Right ventricle myocardium superior (tissue), 1 donor: ENCODE results near the gene CD163. TPM values are rescaled to one million over a fixed set of nuclear protein-coding genes. Genes with fewer than 3 reads are reported as not detected.
A peak's percentile ranks its signal among the peaks of the same experiment; 100 is the strongest.
"Not testable (repeated sequence)": the region's sequence is repeated elsewhere in the genome, so short reads cannot be mapped to it uniquely, and the experiment has no call there.

ENCODE experiments used
- ATAC-seq: fragments of 200-7000 bp; cut with Tn5 transposase; one replicate; pipeline ENCODE4 v1.9.1; 2020; ENCODE audit warnings: mild to moderate bottlenecking; ENCODE audit not compliant: poor library complexity
- DNase-seq: peaks from one replicate; pipeline ENCODE4 v3.0.0-alpha.2; 2020
- intact Hi-C: fragments of 100-400 bp; cut with DNase I; formaldehyde crosslinking; loops from one replicate; pipeline ENCODE4 v1.11.2; 2022
- total RNA-seq: library from RNA; stranded (reverse); fragmentation: NEBNext Ultra II Directional; extraction: Animal tissue kit (Norgen Biotek cat#: 25700); gene quantifications from one replicate; pipeline ENCODE4 v1.2.1, GENCODE V29; 2021
- donor health status: DM: no; HTN: yes; CAD: no; lungs with severe emphysema.

Gene CD163
- total RNA-seq, 1 donor from 2014 or later: 72.0 TPM

DNA sequence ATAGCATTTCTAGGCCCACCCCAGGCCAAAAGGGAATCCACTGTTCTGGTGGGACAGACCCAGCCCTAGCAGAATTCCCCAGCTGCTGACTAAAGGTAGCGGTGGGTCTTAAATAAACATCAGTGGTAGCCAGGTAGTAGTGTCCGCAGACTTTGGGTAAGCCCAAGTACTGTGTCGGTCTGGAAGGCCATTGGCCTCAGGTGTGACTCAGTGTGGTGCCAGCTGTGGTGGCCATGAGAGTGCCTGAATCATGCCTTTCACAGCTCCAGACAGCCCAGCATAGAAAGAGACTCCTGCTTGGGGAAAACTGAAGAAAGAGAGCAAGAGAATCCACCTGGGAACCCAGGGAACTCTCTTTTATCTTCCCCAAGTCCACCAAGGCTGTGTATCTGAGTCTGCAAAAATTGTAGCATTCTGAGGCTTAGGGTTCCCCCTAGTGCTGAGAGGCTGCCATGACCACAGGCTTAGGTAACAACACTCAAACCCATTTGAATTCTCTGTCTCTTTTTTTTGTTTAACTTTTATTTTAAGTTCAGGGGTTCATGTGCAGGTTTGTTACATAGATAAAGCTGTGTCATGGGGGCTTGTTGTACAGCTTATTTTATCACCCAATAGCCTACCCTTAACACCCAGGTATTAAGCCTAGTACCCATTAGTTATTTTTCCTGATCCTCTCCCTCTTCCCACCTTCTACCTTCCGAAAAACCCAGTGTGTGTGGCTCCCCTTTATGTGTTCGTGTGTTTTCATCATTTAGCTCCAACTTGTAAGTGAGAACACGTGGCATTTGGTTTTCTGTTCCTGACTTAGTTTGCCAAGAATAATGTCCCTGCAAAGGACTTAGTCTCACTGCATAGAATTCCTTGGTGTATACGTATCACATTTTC, 43.0 kb downstream of the CD163 start:
- peak; percentile 80 for ATAC-seq
- DNase-seq: peak; percentile 51
- intact Hi-C loops: loop anchor here (5.0 kb wide), 1 partner anchor 238 kb away; no protein-coding TSS in a partner anchor

GRCh38 chr12:7459973-7460372, 43.6 kb downstream of the CD163 start:
- ATAC-seq (no peak), DNase-seq (no peak)
- intact Hi-C loops: loop anchor here (5.0 kb wide), 1 partner anchor 238 kb away; no protein-coding TSS in a partner anchor

DNA sequence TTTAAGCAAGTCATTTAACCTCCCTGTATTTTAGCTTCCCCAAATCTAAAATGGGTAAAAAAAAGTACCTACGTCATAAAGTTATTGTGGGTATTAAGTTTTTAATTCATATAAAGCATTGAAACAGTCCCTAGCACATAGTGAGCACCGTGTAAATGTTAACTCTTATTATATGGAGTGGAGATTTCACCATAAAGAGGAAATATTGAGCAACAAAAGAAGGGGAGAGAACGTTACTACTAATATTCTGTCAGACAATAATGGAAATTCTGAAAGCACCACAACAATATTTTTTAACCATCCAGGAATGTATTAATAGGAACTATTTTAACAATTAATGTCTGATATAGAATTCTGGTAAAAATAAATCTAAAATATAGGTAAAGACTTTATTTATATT, 51.8 kb downstream of the CD163 start:
- intact Hi-C loops: no loop called here
- no peak for ATAC-seq
- no peak for DNase-seq

- no peak for DNase-seq
- intact Hi-C loops: no loop called here
- no peak for ATAC-seq
Observed at GRCh38 chr12:7450667-7451066, 52.9 kb downstream of the CD163 start.

GRCh38 chr12:7448099-7448498, 55.5 kb downstream of the CD163 start:
- ATAC-seq: no peak
- no peak for DNase-seq
- intact Hi-C loops: no loop called here

DNA sequence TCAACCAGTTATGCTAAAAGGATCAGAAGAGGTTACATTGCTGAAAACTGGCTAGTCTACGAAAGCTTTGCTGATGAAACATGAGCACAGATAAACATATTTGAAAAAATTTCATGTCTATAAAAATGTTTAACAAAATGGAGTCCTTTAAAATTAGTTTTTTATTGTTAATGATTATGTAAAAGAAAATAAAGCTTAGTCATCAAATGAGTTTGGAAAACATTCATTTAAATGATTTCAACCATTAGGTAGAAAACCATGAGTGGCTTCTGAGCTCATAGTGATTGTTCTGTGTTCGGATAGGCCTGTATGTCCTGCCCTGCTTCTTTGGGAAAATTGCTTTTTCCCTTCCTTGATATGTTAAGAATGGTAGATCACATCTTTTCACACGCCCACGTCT, 59.0 kb downstream of the CD163 start:
- ATAC-seq (no peak), DNase-seq (no peak)
- intact Hi-C loops: no loop called here

- DNase-seq (no peak), ATAC-seq (peak; percentile 38)
- intact Hi-C loops: no loop called here
Observed at GRCh38 chr12:7444076-7444475, 59.5 kb downstream of the CD163 start, which contains the start of gene CD163L1. CD163L1 (minus strand) TSS chr12:7444153; CDS start chr12:7444127, 26 bp downstream.

DNA sequence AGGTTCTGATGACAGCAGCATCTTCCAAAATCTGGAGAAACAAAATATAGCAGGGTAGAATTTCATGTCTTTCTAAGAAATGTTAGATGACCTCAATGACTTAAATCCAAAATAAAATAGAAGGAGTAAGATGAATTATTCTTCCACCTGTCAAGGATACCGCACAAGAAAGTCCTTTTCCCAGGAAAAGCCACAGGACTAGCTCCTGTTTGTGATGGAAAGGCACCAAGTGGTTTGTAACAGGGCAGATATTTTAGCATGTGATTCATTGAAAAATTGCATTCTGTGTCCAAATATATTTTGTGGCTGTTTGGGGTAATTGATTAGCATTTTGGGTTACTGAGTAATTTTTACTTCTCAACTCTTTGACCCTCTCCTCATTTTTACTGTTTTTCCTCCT, 62.4 kb downstream of the CD163 start:
- intact Hi-C loops: no loop called here
- DNase-seq (no peak), ATAC-seq (no peak)

GRCh38 chr12:7439579-7440505, 63.7 kb downstream of the CD163 start:
- peak; percentile 45 for ATAC-seq
- intact Hi-C loops: no loop called here
- DNase-seq: peak; percentile 49

- DNase-seq, intact Hi-C loops, ATAC-seq: not testable (repeated sequence)
Observed at GRCh38 chr12:7438291-7438995, 65.1 kb downstream of the CD163 start.

DNA sequence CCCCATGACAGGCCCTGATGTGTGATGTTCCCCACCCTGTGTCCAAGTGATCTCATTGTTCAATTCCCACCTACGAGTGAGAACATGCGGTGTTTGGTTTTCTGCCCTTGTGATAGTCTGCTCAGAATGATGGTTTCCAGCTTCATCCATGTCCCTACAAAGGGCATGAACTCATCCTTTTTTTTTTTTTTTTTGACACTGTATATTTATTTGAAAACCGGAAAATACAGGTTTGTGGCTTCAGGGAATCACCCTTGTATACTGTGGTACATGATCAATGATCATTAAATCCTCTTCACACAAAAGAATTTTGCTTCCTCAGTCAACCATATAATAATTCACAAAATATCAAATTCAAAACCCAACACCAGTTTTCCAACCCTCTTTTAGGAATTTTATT, 66.1 kb downstream of the CD163 start:
- DNase-seq, intact Hi-C loops, ATAC-seq: not testable (repeated sequence)

- ATAC-seq: no peak
- DNase-seq: no peak
- intact Hi-C loops: no loop called here
Observed at GRCh38 chr12:7434670-7435069, 68.9 kb downstream of the CD163 start.

DNA sequence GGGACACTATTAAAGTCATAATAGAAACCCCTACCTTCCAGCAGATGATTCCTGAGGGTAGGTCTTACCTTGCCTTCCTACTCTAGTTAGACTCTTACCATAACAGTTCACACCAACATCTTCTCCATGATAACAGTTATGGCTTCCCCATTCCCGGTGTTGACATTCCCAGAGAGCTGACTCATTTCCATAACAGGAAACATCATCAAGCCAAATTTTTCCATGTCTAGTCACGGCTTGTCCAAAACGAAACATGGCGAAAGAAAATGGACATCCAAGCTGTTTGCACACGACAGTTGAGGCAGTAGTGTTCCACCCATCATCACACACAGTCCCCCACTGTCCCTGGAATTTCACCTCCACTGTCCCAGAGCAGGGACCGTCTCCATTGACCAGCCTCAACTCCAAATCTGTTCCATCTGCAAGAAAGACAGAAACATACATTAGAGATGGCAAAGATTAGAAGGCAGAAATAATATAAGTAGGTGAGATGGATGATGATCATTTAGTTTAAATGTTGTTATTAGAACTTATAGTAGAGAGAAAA, 70.2 kb downstream of the CD163 start:
- ATAC-seq: no peak

GRCh38 chr12:7431993-7432685, 71.4 kb downstream of the CD163 start:
- ATAC-seq: no peak
- no peak for DNase-seq
- intact Hi-C loops: no loop called here

More for the DNA sequence above, 70.2 kb downstream of the CD163 start:
- no peak for DNase-seq
- intact Hi-C loops: no loop called here
